ENCODE data around the gene FBXL19. TPM values are rescaled to one million over a fixed set of nuclear protein-coding genes. Genes with fewer than 3 reads are reported as not detected.

FBXL19 gene
- total and polyA plus RNA-seq, 2 of the 13 experiments (the other 11 are each of a cell fraction or from before 2014, with no cell fraction given) = 6.0 to 13.7 TPM

GRCh38 chr16:30953511-30954124 is 30.2 kb downstream of the FBXL19 start (continued):
- TF ChIP-seq ZHX2 (IDR thresholded peaks at IDR 0.05; ENCODE audit: low read depth) (no peak), ZHX2 (CRISPR knock-in tag; IDR thresholded peaks at IDR 0.05; ENCODE audit: borderline replicate concordance) (no peak), ZNF572 (CRISPR knock-in tag; IDR thresholded peaks at IDR 0.05) (peak; percentile 22; the same call in 1 of the 2 replicates), ZNF251 (CRISPR knock-in tag; IDR thresholded peaks at IDR 0.05) (peak; percentile 73; the same call in 1 of the 2 replicates), CEBPB (IDR thresholded peaks at IDR 0.05; ENCODE audit: borderline replicate concordance, low read depth, low read length) (no peak), PCBP2 (optimal IDR thresholded peaks at IDR 0.05; ENCODE audit: low read depth, low read length, poor library complexity, severe bottlenecking) (no peak), ATAD3A (CRISPR knock-in tag; IDR thresholded peaks at IDR 0.05) (no peak), THRA (CRISPR knock-in tag; IDR thresholded peaks at IDR 0.05; ENCODE audit: borderline replicate concordance) (peak; percentile 51; the same call in 1 of the 2 replicates), TFAP4 (IDR thresholded peaks at IDR 0.05; ENCODE audit: borderline replicate concordance, low read depth) (0 out of 2 replicates have a peak, but pooled peaks have one; percentile 17), TBX2 (CRISPR knock-in tag; IDR thresholded peaks at IDR 0.05; ENCODE audit: borderline replicate concordance) (peak; percentile 76; the same call in 1 of the 2 replicates), MED1 (CRISPR knock-in tag; IDR thresholded peaks at IDR 0.05) (peak; percentile 53; the same call in 1 of the 2 replicates), ZBTB8A (CRISPR knock-in tag; IDR thresholded peaks at IDR 0.05; ENCODE audit: borderline replicate concordance, low read depth) (no peak), NFKBIZ (CRISPR knock-in tag; IDR thresholded peaks at IDR 0.05) (no peak), ZNF770 (CRISPR knock-in tag; IDR thresholded peaks at IDR 0.05) (peak; percentile 76), CENPBD1 (CRISPR knock-in tag; IDR thresholded peaks at IDR 0.05; ENCODE audit: borderline replicate concordance, low read depth) (no peak), ZNF138 (CRISPR knock-in tag; IDR thresholded peaks at IDR 0.05; ENCODE audit: low read depth) (no peak), HNRNPK (IDR thresholded peaks at IDR 0.05; ENCODE audit: low read depth, low read length, poor library complexity, severe bottlenecking) (no peak), ELF1 (CRISPR knock-in tag; IDR thresholded peaks at IDR 0.05) (peak; percentile 79), RORA (CRISPR knock-in tag; IDR thresholded peaks at IDR 0.05) (no peak)

Data from HepG2 (cell line).